Muscle layer of colon (tissue), 2 donors: ENCODE data around the gene PPP6R1.

Source experiments
- H3K27ac ChIP-seq: one replicate; pipeline ENCODE4 v1.7.0; 2013; ENCODE audit warnings: low read depth, mild to moderate bottlenecking, low read length, moderate library complexity
- H3K27me3 ChIP-seq, 2 donors: one replicate each; pipeline ENCODE4 v1.7.0; 2013; ENCODE audit warnings: low read length in 2 of 2, mild to moderate bottlenecking in 2 of 2; ENCODE audit not compliant: insufficient read depth in 2 of 2, control insufficient read depth in 1 of 2
- H3K36me3 ChIP-seq: one replicate; pipeline ENCODE4 v1.7.0; 2013; ENCODE audit warnings: mild to moderate bottlenecking, low read length; ENCODE audit not compliant: insufficient read depth
- H3K4me1 ChIP-seq: one replicate; pipeline ENCODE4 v1.7.0; 2013; ENCODE audit warnings: mild to moderate bottlenecking, low read length; ENCODE audit not compliant: insufficient read depth
- H3K4me3 ChIP-seq, 2 donors: one replicate each; pipeline ENCODE4 v1.7.0; 2013; ENCODE audit warnings: low read length in 2 of 2, low read depth in 1 of 2, mild to moderate bottlenecking in 1 of 2, moderate library complexity in 1 of 2
- H3K9ac ChIP-seq: one replicate; pipeline ENCODE4 v1.7.0; 2013; ENCODE audit warnings: low read length
- H3K9me3 ChIP-seq: one replicate; pipeline ENCODE4 v1.7.0; 2013; ENCODE audit warnings: mild to moderate bottlenecking, low read length
- donor health status: abdominal sarcoma.
- donor health status: Adenocarcinoma of cecum.

Gene PPP6R1

DNA sequence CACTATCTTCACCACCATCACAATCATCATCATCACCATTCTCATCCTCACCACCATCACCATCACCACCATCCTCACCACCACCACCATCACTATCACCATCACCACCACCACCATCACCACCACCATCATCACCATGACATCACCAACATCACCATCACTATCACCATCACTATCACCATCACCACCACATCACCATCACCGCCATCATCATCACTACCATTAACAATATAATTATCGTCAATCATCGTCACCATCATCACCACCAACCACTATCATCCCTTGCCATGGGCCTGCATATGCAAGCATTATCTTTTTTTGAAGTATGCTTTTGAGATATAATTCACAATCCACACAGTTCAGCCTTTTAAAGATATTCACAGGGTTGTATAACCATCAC is 7.6 kb upstream of the PPP6R1 start:
- peaks cover 8% of the 10 kb centered on the region for H3K36me3 ChIP-seq
- H3K4me1 ChIP-seq = no peaks in the 10 kb centered on the region
- no peaks in the 10 kb centered on the region for H3K27me3 ChIP-seq
- no peaks in the 10 kb centered on the region for H3K9me3 ChIP-seq
- no peak overlapping the region for H3K27ac ChIP-seq
- H3K4me3 ChIP-seq = no peak overlapping the region
- no peak overlapping the region for H3K9ac ChIP-seq

DNA sequence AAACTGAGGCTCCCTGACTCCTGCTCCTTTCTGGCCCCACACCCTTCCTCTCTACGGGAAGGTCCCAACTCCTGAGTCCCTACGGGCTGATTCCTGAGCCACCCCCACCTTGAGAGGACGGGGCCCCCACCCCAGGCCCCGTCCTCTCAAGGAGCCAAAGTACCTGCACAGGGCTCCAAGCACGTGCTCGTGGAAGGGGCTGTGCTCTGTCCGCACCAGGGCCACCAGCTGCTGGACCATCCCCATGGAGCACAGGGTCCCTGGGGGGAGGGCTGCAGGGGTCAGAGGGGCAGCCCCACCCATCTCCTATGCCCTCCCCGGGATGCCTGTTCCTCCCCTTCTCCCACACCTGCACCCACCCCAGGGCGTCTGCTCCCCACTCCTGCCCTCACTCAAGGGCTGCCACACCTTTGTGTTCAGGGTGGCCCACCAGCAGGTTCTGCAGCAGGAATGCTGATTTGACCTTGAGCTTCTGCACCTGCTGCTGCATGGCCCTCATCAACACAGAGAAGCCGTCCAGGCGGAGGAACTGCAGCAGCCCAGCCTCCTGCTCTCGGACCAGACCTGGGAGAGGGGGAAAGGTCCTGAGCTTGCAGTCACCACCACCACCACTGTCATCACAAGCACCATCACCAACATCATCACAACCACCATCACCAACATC is 7.0 kb upstream of the PPP6R1 start:
- Histone ChIP-seq H3K9ac (no peak overlapping the region), H3K27me3 (no peaks in the 10 kb centered on the region), H3K4me3 (no peak overlapping the region), H3K9me3 (no peaks in the 10 kb centered on the region), H3K36me3 (peaks cover 6% of the 10 kb centered on the region), H3K4me1 (no peaks in the 10 kb centered on the region), H3K27ac (no peak overlapping the region)

GRCh38 chr19:55265173-55265572 is 6.4 kb upstream of the PPP6R1 start:
- no peak overlapping the region for H3K4me3 ChIP-seq
- no peaks in the 10 kb centered on the region for H3K9me3 ChIP-seq
- H3K4me1 ChIP-seq = no peaks in the 10 kb centered on the region
- H3K9ac ChIP-seq = no peak overlapping the region
- no peaks in the 10 kb centered on the region for H3K36me3 ChIP-seq
- H3K27ac ChIP-seq = no peak overlapping the region
- H3K27me3 ChIP-seq = no peaks in the 10 kb centered on the region

GRCh38 chr19:55264531-55264930 is 5.7 kb upstream of the PPP6R1 start:
- Histone ChIP-seq H3K27ac (no peak overlapping the region), H3K4me1 (peaks cover 6% of the 10 kb centered on the region), H3K9me3 (no peaks in the 10 kb centered on the region), H3K27me3 (no peaks in the 10 kb centered on the region), H3K36me3 (no peaks in the 10 kb centered on the region), H3K4me3 (no peak overlapping the region), H3K9ac (no peak overlapping the region)

- Histone ChIP-seq H3K27me3 (no peaks in the 10 kb centered on the region), H3K4me3 (no peak overlapping the region), H3K36me3 (no peaks in the 10 kb centered on the region), H3K27ac (no peak overlapping the region), H3K9me3 (no peaks in the 10 kb centered on the region), H3K4me1 (peaks cover 11% of the 10 kb centered on the region), H3K9ac (no peak overlapping the region)
Observed at GRCh38 chr19:55262359-55262758, 3.5 kb upstream of the PPP6R1 start.

- Histone ChIP-seq H3K4me1 (peaks cover 18% of the 10 kb centered on the region), H3K9ac (no peak overlapping the region), H3K9me3 (no peaks in the 10 kb centered on the region), H3K27me3 (no peaks in the 10 kb centered on the region), H3K36me3 (no peaks in the 10 kb centered on the region), H3K4me3 (no peak overlapping the region), H3K27ac (no peak overlapping the region)
Observed at GRCh38 chr19:55261671-55262126, 2.9 kb upstream of the PPP6R1 start.

- Histone ChIP-seq H3K27ac (peak overlapping the region; percentile 94), H3K27me3 (no peaks in the 10 kb centered on the region), H3K9ac (peak overlapping the region; percentile 74), H3K9me3 (no peaks in the 10 kb centered on the region), H3K4me1 (peaks cover 38% of the 10 kb centered on the region), H3K36me3 (no peaks in the 10 kb centered on the region), H3K4me3 (peak overlapping the region; percentile 31 to 70)
Observed at GRCh38 chr19:55259540-55260210, 858 bp upstream of the PPP6R1 start.

DNA sequence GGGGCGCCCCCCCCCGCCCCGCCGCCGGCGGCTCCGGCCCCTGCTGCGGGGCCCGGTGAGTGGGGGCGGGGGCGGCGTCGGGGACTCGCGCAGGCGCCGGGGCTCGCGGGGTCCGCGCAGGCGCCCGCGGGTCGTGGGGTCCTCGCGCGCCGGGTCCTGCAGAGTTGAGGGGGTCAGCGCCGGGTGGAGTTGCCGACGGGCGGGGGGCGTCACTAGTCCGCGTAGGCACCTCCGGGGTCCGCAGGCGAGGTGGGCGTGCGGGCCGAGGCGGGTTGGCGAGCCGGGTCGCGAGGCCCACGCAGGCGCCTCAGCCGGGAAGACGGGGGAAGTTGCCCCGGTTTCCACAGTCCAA is 365 bp downstream of the PPP6R1 start:
- Histone ChIP-seq H3K27ac (peak overlapping the region; percentile 75), H3K4me1 (peaks cover 44% of the 10 kb centered on the region)

GRCh38 chr19:55257461-55258420 is 1.1 kb downstream of the PPP6R1 start:
- Histone ChIP-seq H3K36me3 (no peaks in the 10 kb centered on the region), H3K27me3 (no peaks in the 10 kb centered on the region), H3K4me1 (peaks cover 44% of the 10 kb centered on the region), H3K9ac (peak overlapping the region; percentile 75), H3K27ac (peak overlapping the region; percentile 49), H3K9me3 (no peaks in the 10 kb centered on the region), H3K4me3 (peak overlapping the region; percentile 75 to 88)

More for the DNA sequence above, 365 bp downstream of the PPP6R1 start:
- no peaks in the 10 kb centered on the region for H3K9me3 ChIP-seq
- no peaks in the 10 kb centered on the region for H3K27me3 ChIP-seq
- no peak overlapping the region for H3K9ac ChIP-seq
- peak overlapping the region; percentile 45 to 97 for H3K4me3 ChIP-seq
- no peaks in the 10 kb centered on the region for H3K36me3 ChIP-seq

DNA sequence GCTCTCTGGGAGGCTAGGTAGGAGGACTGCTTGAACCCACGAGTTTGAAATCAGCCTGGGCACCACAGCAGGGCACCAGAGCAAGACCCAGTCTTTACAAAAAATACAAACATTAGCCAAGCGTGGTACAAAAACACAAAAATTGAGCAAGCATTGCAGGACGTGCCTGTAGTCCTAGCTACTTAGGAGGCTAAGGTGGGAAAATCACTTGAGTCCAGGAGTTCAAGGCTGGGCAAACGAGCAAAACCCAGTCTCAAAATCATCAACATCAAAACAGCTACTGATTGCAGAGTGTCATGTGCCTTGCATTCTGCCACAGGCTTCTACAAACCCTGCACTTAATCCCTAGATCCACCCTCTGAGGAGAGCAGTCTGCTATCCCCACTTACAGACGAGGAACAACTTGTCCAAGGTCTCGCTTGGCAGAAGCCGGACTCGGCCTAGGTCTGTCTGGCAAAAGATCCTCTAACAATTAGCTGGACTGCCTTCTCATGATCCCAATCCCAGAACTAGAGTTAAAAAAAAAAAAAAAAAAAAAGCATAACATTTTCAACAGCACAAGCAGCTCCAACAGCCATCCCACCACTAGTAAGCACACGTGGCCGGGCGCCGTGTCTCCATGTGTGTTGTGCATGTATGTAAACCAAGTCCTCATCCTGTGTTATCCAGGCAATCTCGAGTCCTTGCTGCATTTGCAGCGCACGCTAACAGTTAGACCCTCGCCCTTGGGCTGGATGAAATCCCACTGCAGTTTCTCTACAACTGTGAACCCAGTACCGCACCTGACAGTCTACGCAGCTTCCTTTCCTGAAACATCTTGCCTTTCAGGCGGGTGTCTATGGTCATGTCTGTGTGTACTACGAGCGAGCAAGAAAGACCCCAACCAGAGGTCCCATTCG is 2.0 kb downstream of the PPP6R1 start:
- Histone ChIP-seq H3K4me3 (peak overlapping the region; percentile 75 to 88), H3K9me3 (no peaks in the 10 kb centered on the region), H3K27ac (no peak overlapping the region), H3K27me3 (no peaks in the 10 kb centered on the region), H3K4me1 (peaks cover 44% of the 10 kb centered on the region), H3K36me3 (no peaks in the 10 kb centered on the region), H3K9ac (peak overlapping the region; percentile 75)
